NCI-H69 (cell line): ENCODE data around the gene SLC7A1.
"Not testable (repeated sequence)": the region's sequence is repeated elsewhere in the genome, so short reads cannot be mapped to it uniquely, and the experiment has no call there.

Experiments used
- DNase-seq: peaks from one replicate; lab custom pipeline; 2025; lab: John Stamatoyannopoulos, UW

The SLC7A1 gene

DNA sequence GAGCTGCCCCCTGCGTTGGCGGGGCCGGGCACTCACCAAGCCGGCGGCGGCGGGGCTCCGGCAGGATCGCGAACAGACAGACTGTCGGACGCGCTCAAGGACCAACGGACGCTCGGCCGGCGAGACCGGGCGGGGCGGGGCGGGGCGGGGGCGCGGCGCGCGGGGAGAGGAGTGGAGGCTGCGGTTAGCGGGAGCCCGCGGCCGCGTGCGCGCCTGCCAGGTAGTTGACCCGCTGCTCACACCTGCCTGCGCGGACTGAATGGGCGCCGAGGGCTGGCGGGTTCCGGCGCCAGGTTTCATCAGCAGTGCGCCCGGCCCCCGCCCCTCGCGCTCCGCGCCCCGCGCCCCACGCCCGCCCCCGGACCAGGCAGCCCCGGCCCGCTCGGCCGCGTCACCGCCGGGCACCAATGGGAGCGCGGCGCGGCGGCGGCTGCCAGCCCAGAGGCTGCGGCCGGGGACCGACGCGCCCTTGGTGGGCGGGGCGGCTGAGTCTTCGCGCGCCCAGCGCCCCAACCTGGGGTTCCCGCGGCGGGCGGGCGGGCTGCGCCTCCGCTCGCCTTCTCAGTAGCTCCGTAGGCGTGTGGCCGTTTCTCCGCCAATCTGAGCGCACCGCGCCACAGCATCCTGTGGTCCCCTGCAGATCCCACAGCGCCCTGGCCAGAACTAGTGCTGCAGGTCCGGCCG, at the start of gene SLC7A1:
TSS of gene SLC7A1 (minus strand) at position 309 of the 684 bp plus-strand sequence. CDS start 59,500 bp downstream, outside the sequence.
- peak; percentile 95 for DNase-seq

DNA sequence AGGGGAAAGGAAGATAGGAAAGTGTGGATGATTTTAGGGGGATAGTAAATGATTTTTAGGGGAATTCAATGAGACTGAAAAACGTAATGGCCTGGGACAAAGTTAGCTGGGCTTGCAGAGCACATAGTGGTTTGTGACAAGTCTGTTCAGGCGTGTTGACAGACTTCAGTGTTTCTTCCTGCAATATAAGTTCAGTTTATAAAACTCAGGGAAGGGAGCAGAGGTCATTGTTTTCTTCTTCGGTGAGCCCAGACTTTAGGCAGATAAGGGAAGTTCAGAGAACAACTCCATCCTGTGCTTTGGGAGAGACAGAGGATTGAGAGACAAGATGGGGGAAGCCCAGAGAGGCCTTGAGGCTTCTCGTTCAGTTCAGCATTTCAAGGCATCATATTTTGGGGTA, 45.2 kb upstream of the SLC7A1 start:
- no peak for DNase-seq

DNA sequence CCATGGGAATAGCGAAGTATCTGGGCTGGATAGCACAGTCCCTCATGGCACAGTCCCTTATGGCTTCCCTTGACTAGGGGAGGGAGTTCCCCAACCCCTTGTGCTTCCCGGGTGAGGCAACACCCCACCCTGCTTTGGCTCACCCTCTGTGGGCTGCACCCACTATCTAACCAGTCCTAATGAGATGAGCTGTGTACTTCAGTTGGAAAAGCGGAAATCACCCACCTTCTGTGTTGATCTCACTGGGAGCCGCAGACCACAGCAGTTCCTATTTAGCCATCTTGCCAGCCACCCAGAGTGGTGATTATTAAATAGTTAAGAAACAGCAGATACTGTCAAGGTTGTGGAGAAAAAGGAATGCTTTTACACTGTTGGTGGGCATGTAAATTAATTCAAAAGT, 41.3 kb upstream of the SLC7A1 start:
- not testable (repeated sequence) for DNase-seq

DNA sequence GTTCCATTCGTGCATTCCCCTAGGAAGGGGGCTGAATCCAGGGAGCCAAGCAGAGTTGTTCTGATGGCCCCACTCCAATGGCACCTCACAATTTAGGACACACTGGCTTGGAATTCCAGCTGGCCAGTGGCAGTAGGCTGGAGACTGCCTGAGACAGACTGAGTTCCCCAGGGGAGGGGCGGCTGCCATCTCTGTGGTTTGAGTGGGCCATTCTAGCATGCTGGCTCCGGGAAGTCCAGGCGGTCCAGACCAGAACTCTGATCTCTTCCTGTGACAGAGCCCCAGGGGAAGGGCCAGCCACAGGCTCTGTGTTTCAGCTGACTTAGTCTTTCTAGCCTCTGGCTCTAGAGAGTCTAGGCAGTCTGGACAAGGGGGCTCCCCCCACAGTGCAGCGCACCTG, 29.5 kb upstream of the SLC7A1 start:
- no peak for DNase-seq

DNA sequence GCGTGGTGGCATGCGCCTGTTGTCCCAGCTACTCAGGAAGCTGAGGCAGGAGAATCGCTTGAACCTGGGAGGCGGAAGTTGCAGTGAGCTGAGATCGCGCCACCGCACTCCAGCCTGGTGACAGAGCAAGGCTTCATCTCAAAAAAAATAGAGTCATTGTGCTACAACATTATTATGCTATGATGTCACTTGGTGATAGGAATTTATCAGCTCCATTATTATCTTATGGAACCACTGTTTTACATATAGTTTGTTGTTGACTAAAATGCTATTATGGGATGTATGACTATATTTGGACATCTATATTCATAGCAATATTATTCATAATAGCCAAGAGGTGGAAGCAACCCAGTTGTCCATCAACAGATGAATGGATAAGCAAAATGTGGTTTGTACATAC, 26.4 kb upstream of the SLC7A1 start:
- no peak for DNase-seq

DNA sequence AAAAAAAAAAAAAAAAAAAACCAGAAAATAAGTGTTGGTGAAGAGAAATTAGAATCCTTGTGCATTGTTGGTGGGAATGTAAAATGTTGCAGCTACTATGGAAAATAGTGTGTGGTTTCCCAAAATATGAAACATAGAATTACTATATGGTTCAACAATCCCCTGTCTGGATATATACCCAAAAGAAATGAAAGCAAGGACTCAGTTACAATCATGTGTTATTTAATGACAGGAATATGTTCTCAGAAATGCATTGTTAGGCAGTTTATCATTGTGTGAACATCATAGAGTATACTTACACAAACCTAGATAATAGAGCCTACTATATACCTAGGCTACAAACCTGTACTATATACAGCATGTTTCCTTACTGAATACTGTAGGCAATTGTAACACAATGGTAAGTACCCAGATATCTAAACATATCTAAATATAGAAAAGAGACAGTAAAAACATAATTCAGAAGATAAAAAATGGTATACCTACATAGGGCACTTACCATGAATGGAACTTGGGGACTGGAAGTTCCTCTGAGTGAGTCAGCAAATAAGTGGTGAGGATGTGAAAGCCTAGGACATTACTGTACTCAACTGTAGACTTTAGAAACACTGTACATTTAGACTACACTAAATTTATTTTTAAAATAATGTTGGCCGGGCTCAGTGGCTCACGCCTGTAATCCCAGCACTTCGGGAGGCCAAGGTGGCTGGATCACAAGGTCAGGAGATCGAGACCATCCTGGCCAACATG, 25.7 kb upstream of the SLC7A1 start:
- DNase-seq: no peak

DNA sequence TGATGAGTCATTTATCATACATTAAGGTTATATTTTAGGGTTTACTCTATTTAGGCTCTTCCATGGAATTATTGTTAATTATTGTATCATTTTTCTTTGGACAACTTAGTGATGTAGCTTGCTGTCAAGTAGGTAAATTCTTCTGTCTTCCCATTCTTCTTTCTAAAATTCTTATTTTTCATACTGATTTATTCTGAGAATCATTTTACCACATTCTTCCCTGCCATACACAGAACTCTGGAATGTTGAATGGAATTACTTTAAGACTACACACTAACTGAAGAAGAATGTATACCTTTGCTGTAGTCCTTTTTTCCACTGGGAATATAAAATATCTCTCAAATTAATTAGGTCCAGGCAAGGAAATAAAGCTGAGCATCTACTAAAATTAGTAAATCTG, 24.5 kb upstream of the SLC7A1 start:
- no peak for DNase-seq

DNA sequence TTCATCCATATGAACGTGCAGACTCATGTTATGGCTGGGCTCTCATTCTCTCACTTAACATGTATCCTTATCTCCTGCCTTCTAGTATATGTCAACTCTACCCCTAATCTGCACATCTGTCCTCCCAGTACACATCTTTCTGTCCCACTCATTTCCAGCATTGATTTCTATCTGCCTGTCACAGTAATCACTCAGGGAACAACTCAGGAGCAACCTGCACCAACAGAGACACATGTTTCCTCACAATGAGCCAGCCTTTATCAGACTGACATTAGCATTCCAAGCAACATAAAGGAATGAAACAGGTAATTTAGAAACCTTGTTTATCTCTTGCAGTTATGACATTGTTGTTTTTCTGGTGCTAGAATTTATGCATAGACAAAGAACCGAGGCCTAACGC, 17.6 kb upstream of the SLC7A1 start:
- DNase-seq: no peak

DNA sequence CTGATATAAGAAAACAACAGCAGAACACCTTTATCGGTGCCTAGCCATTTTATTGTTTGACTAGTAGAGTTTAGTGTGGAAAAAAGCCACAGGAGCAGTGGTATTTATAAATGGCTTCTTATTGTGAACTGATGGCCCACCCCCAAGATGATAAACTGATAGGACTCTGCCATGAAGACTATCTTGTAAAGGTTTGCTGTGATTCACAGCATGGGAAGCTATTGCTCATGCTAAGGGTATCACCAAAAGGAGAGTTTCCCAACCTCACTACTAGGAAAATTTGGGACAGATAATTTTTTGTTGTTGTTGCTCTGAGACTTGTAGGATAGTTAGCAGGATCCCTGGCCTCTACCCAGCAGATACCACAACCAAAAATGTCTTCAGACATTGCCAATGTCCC, 12.0 kb upstream of the SLC7A1 start:
- DNase-seq: no peak

DNA sequence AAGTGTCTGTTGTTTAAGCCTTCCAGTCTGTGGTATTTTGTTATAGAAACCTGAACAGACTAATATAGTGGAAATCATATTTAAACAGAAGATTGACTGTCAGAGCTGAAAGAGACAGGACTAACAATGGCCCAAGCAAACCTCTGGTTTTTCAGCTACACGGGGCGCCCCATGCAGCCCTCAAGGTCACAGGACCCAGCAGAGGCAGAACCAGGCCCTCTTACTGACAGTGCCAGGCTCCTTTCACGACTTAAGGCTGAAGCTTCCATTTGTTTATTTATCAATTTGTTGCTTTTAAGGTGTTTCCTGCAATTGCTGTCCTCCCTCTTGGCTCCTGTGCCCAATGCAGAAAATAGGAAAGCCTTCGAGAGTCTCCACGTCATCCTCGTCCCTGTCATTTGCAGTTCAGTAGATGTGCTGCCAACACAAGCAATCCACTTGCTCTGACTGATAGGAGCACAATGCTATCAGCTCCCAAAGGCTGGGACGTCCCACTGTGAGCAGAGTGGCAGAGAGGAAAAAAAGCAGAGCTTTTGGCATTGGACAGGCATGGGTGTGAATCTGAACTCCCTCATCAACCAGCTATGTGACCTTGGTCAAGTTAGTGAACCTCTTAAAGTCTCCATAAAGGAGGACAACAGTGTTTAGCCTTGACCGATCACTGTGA, 10.5 kb upstream of the SLC7A1 start:
- DNase-seq: no peak

DNA sequence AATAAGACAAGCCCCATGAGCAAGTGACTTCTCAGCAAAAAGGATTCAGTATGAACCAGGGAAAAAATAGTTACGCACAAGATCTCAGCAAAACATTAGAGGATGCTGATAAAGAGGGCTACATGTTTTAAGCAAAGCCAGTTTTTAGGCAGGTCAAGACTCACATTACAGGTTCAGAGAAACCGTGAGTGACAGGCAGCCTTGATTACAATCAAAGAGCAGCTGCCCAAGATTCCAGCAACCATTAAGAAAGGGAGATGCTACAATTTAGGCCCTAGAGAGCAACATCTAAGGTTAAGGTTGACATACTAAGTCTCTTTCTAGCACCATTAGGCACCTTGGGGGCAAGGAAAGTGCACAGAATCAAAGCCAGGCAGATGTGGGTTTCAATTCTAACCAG, 2.8 kb upstream of the SLC7A1 start:
- no peak for DNase-seq

DNA sequence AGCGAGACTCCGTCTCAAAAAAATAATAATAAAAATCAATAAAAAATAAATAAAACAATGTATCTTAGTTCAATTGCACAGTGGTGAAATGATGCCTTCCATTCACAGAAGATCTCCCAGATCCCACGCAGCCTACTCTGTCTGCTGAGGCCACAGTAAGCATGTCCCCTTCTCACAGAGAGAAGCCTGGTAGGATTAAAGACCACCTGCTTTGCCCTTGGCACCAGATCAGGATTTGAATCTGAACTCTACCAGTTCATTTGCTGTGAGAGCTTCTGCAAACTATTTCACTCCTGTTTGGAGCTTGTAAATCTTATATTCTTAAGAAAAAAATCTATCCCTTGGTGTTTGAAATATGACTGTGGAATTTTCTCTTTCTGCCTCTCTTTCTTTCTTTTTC, 2.2 kb upstream of the SLC7A1 start:
- DNase-seq: no peak

DNA sequence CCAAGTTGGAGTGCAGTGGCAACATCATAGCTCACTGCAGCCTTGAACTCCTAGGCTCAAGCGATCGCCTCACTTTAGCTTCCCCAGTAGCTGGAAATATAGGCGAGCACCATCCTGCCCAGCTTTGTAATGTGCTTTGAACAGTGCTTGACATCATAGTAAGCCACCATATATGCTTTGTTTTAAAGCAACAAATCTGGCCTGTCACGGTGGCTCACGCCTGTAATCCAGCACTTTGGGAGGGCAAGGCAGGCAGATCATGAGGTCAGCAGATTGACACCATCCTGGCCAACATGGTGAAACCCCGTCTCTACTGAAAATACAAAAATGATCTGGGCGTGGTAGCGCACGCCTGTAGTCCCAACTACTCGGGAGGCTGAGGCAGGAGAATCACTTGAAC, 1.8 kb upstream of the SLC7A1 start:
- no peak for DNase-seq

DNA sequence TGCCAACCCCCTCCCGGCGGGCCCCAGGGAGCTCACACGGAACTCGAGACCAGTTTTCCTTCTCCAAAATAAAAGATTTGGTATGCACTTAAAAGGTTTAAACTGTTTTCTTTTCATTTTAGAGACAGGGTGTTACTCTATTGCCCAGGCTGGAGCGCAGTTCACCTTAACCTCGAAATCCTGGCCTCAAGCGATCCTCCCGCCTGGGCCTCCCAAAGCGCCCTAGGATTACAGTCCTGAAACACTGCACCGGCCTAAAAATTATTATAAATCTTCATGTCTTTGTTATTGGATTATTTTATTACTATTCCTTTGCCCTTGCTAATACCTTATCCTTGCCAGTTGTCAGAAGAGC, 553 bp upstream of the SLC7A1 start:
- DNase-seq: no peak

DNA sequence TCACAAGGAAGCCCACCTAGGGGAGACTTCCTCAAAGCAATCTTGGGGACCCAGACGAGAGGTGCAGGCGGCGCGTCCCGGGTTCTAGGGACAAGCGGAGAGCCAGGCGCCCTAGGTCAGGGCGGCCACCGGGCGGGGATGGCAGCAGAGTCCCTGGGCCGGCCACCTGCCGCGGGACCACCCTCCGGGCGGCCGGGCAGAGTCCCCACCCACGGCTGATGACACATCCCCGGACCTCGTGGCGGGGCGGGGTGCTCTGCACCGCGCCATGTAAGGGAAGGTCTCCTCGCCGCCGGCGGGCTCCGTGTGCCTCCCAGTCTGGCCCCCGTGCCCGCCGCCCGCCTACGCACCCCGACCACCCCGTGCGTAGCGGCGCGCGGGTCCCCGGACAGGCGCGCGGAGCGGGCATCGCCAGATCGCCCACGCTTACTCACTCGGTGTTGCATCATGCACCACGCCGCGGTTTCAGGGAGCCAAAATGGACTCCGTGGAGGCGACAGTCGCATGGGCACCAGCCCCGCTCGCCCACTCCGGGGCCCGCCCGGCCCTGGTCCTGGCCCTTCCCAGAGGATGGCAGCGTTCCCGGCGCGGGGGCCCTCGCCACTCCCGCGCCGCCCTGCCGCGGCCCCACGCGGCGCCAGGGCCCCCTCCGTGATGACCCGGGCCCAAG, 643 bp downstream of the SLC7A1 start:
- DNase-seq: peak; percentile 70

DNA sequence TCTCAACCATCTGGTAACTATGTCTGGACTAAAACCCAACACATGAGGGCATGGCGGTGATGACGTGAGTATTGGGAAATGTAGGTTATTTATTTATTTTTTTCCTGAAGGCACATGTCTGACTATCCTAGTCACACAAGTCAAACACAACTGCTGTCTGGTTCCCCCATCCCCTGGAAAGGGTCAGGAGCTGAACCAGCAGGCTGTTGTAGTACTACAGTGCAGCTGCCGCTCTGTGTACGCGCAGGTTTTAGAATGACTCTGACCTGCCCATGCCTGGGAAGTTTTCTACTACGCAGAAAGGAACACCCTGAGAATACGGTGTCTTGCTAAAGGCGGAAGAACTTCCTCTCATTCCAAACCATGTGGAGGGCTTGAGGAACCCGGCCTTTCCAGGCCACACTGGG, 1.2 kb downstream of the SLC7A1 start:
- peak; percentile 73 for DNase-seq

DNA sequence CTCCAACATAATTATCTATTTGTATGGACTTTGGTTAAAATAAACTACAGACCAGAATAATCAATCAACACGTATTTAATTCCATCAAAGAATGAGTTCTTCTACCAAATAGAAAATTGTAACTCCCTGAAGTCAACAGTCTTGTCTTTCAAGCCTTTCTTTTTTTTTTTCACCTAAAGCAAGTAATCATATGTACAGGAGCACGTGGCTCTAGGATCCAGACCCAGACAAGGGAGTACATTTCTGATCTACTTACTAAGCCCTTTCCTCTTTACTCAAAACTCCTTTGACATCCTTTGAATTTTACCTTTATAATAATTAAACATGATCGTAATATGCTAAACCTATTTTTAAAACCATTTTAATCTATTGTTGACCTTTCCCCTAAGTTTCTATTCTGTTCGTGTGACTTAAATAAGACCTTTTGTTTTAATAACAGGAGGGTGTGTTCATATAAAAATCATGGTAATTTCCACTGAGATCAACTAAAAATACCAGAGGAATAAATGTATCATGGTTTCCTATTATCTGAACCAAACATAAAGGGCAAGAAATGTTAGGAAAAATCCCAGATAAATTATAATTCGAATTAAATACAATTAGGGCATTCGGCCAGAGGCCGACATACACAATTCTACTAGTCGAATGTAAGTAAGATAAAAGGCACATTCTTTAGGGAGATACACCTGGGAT, 1.7 kb downstream of the SLC7A1 start:
- DNase-seq: peak; percentile 7

DNA sequence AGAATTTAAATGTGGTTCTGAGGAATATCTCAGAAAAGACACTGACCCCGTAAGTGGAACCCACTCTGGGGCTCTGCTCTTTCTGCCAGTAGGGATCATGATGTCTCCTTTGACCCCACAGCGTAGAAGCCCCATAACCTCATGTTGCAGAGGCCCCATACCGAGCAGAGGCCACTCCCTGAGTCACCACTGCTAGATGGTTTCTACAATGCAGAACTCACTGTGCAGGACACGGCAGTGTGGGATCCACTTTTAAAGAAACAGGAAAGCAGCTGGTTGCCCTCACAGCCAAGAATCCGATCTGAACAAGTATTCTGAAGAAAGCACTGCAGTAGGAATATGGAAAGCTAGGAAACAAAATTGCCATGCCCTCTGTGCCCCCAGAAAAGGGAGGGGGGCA, 4.2 kb downstream of the SLC7A1 start:
- DNase-seq: no peak

DNA sequence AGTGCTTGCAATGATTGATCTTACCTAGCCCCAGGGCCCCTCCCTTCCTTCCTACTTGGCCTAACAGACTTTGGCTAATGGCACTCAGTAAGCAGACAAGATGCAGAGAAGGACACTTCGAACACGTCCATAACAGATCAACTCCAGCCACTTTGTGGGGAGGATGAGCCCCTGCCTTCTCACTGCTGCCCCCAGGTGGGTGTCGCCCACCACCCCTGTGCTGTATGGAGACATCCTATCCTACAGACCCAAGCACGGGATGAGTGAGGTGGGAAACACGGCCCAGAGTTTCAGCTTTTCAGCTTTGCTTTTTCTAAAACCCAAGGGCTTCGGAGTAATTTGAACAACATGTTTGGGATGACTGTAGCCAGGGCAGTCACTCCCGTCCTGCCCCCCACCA, 5.5 kb downstream of the SLC7A1 start:
- DNase-seq: no peak

DNA sequence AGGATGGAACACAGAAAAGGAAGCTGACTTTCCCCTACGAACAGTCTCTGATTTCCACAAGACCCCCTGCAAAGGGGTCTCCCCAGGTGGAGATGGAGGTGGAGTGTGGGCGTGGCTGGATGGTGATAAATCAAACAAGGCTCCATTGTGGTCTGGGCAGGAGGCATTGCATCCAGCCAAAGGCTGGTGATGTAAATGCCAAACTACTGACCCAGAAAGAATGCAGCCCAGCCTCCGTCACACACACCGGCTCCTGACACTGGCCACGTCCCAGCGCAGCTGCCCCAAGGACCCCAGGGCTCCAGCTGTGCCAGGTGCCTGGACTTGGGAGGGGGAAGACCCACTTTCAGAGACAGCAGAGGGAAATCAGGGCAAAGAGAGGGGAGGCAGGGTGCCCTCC, 6.3 kb downstream of the SLC7A1 start:
- DNase-seq: peak; percentile 55

DNA sequence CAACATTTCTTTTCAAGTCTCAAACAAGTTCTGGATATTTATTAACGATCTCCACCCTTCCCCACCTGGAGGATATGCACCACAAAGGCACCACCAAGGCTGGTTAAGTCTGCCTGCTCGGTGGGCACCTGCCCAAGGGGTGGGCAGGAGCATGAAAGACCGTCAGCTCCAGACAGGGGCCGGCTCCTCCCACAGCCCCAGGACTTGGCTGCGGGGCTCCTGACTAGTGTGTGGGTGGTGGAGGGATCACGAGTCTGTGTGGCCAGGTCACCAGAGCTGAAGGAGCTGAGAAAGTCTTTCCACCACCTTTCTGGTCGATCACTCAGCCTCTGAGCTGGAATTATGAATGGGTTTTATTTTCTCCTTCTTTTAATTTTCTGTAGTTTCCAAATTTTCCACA, 7.8 kb downstream of the SLC7A1 start:
- DNase-seq: no peak
